Common myeloid progenitor, CD34-positive (primary cell): ENCODE data around the gene MAP4.

Source experiments
- CTCF ChIA-PET: fragments of 350-600 bp; sonication (Branson Sonifier 250); formaldehyde crosslinking; loops from one replicate; lab custom pipeline; 2021; ENCODE audit warnings: antibody characterized with exemption; lab: Charles Lee
- POLR2A ChIA-PET: fragments of 350-600 bp; sonication (Branson Sonifier 250); formaldehyde crosslinking; loops from one replicate; lab custom pipeline; 2021; ENCODE audit warnings: antibody characterized with exemption; lab: Charles Lee
- DNase-seq, 3 donors: peaks; one replicate each; pipeline versions ENCODE4 v3.0.0 to v3.0.0-alpha.2; 2013
- H3K27ac ChIP-seq, 2 experiments: 1 replicate in 1 of 2; 2 replicates in 1 of 2; pipeline ENCODE4 v1.7.0; 2013; ENCODE audit warnings: inconsistent platforms in 2 of 2, low read length in 2 of 2, mild to moderate bottlenecking in 2 of 2, low read depth in 1 of 2, moderate library complexity in 1 of 2; ENCODE audit not compliant: severe bottlenecking in 2 of 2, insufficient read depth in 1 of 2, poor library complexity in 1 of 2
- H3K27me3 ChIP-seq, 5 experiments: replicated peaks in 2 of 5; 1 replicate in 3 of 5; 2 replicates in 2 of 5; pipeline versions ENCODE4 v1.6.1 to v1.7.0; 2013; ENCODE audit warnings: low read length in 4 of 5, mild to moderate bottlenecking in 2 of 5, moderate library complexity in 2 of 5, inconsistent platforms in 1 of 5; ENCODE audit not compliant: insufficient read depth in 5 of 5, control insufficient read depth in 4 of 5
- H3K36me3 ChIP-seq, 4 experiments: 1 replicate in 2 of 4; 2 replicates in 2 of 4; pipeline versions ENCODE4 v1.6.1 to v1.7.0; 2013; ENCODE audit warnings: low read length in 3 of 4, control low read depth in 1 of 4, mild to moderate bottlenecking in 1 of 4; ENCODE audit not compliant: control insufficient read depth in 4 of 4, insufficient read depth in 4 of 4
- H3K4me1 ChIP-seq, 4 experiments: 1 replicate in 3 of 4; 2 replicates in 1 of 4; pipeline versions ENCODE4 v1.6.1 to v1.7.1; 2013; ENCODE audit warnings: low read length in 3 of 4, mild to moderate bottlenecking in 3 of 4, control low read depth in 1 of 4, inconsistent platforms in 1 of 4, moderate library complexity in 1 of 4; ENCODE audit not compliant: control insufficient read depth in 4 of 4, insufficient read depth in 4 of 4; ENCODE audit errors: control extremely low read depth in 1 of 4
- H3K4me3 ChIP-seq, 7 experiments: 1 replicate in 4 of 7; 2 replicates in 3 of 7; pipeline versions ENCODE4 v1.5.1 to v1.7.0; 2013; ENCODE audit warnings: mild to moderate bottlenecking in 7 of 7, low read length in 6 of 7, moderate library complexity in 6 of 7, inconsistent platforms in 2 of 7, low read depth in 2 of 7, control low read depth in 1 of 7; ENCODE audit not compliant: insufficient read depth in 4 of 7, control insufficient read depth in 1 of 7; ENCODE audit errors: extremely low read depth in 1 of 7
- H3K9me3 ChIP-seq, 5 experiments: 1 replicate in 4 of 5; 2 replicates in 1 of 5; pipeline versions ENCODE4 v1.6.1 to v1.7.1; 2013; ENCODE audit warnings: low read length in 4 of 5, mild to moderate bottlenecking in 2 of 5, inconsistent platforms in 1 of 5, low read depth in 1 of 5, moderate library complexity in 1 of 5; ENCODE audit not compliant: control insufficient read depth in 4 of 5, insufficient read depth in 2 of 5; ENCODE audit errors: control extremely low read depth in 1 of 5
- WGBS: methylation state at CpG from one replicate; pipeline ENCODE4 v1.1.5; 2013; ENCODE audit not compliant: insufficient coverage; 5-methylcytosine and 5-hydroxymethylcytosine counted together

The MAP4 gene

GRCh38 chr3:47901280-47901833 lies 114.9 kb downstream of the MAP4 start:
- Histone ChIP-seq H3K36me3 (peaks cover 0 to 14% (median 1%) of the 10 kb centered on the region in 4 experiments), H3K4me1 (no peaks in the 10 kb centered on the region), H3K4me3 (no peak overlapping the region), H3K27me3 (no peaks in the 10 kb centered on the region), H3K27ac (no peak overlapping the region), H3K9me3 (no peaks in the 10 kb centered on the region)
- 98% methylated on average over 7 of the region's 7 CpGs for WGBS
- no peak for DNase-seq
- ChIA-PET POLR2A (no interaction called here), CTCF (interaction anchor here (1.1 kb wide), 1 partner anchor 47 kb away, joined by 3 read pairs; no protein-coding TSS in a partner anchor)

- 100% methylated on average over 1 of the region's 3 CpGs for WGBS
- Histone ChIP-seq H3K27ac (no peak overlapping the region), H3K36me3 (peaks cover 0 to 10% (median 4%) of the 10 kb centered on the region in 4 experiments), H3K4me1 (no peaks in the 10 kb centered on the region), H3K4me3 (no peak overlapping the region), H3K9me3 (no peaks in the 10 kb centered on the region), H3K27me3 (no peaks in the 10 kb centered on the region)
- ChIA-PET CTCF (interaction anchor here (1.0 to 1.2 kb wide), 2 partner anchors 10 to 12 kb away, joined by 3 to 4 read pairs; no protein-coding TSS in a partner anchor), POLR2A (no interaction called here)
- no peak for DNase-seq
Observed at GRCh38 chr3:47899495-47900108, 116.6 kb downstream of the MAP4 start.

- CTCF ChIA-PET = no interaction called here
- Histone ChIP-seq H3K9me3 (no peaks in the 10 kb centered on the region), H3K27me3 (no peaks in the 10 kb centered on the region), H3K4me1 (no peaks in the 10 kb centered on the region), H3K27ac (no peak overlapping the region), H3K4me3 (no peak overlapping the region), H3K36me3 (peaks cover 0 to 9% (median 4%) of the 10 kb centered on the region in 4 experiments)
- no peak for DNase-seq
- 96% methylated on average over 3 of the region's 3 CpGs for WGBS
- POLR2A ChIA-PET = no interaction called here
Observed at GRCh38 chr3:47897954-47898353, 118.3 kb downstream of the MAP4 start.

DNA sequence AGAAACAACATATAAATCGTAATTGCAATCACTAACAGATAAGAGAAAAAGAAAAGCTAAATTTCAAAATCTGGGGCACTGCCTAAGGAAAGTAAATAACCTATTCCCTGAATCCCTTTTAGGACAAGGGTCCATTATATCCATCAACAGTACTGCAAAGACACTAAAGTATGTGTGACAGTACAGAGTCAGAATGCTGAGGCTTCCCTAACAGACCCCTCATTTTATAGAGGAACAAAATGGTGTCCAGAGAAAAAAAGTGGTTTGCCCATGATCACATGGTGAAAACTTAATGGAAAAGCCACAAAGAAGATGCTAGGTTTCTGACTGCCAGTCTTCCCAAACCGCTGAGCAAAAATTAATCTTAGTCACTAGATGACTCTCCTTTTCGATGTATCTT lies 119.5 kb downstream of the MAP4 start:
- POLR2A ChIA-PET = no interaction called here
- WGBS = 94% methylated on average over 3 of the region's 3 CpGs
- CTCF ChIA-PET = no interaction called here

GRCh38 chr3:47895241-47895640 lies 121.0 kb downstream of the MAP4 start:
- Histone ChIP-seq H3K9me3 (no peaks in the 10 kb centered on the region), H3K4me3 (no peak overlapping the region), H3K27ac (no peak overlapping the region), H3K27me3 (no peaks in the 10 kb centered on the region), H3K4me1 (no peaks in the 10 kb centered on the region), H3K36me3 (peaks cover 0 to 21% (median 8%) of the 10 kb centered on the region in 4 experiments)
- 100% methylated on average over 2 of the region's 3 CpGs for WGBS
- DNase-seq = no peak
- ChIA-PET POLR2A (no interaction called here), CTCF (interaction anchor here (0.9 kb wide), 1 partner anchor 256 kb away, joined by 3 read pairs; no protein-coding TSS in a partner anchor)

More for the DNA sequence above, 119.5 kb downstream of the MAP4 start:
- no peaks in the 10 kb centered on the region for H3K4me1 ChIP-seq
- H3K36me3 ChIP-seq = peaks cover 0 to 12% (median 4%) of the 10 kb centered on the region in 4 experiments
- no peak overlapping the region for H3K4me3 ChIP-seq
- H3K27me3 ChIP-seq = no peaks in the 10 kb centered on the region
- H3K9me3 ChIP-seq = no peaks in the 10 kb centered on the region
- no peak for DNase-seq
- H3K27ac ChIP-seq = no peak overlapping the region

GRCh38 chr3:47892286-47893040 lies 123.8 kb downstream of the MAP4 start:
- H3K4me1 ChIP-seq = peaks cover 0 to 6% (median 0%) of the 10 kb centered on the region in 4 experiments
- H3K4me3 ChIP-seq = no peak overlapping the region
- no peaks in the 10 kb centered on the region for H3K27me3 ChIP-seq
- WGBS = 89% methylated on average over 10 of the region's 15 CpGs
- CTCF ChIA-PET = interaction anchor here (1.4 kb wide), 1 partner anchor 97 kb away, joined by 3 read pairs; no protein-coding TSS in a partner anchor
- POLR2A ChIA-PET = interaction anchor here (0.6 kb wide), 1 partner anchor 12 kb away, joined by 3 read pairs; no protein-coding TSS in a partner anchor
- no peak for DNase-seq
- no peak overlapping the region for H3K27ac ChIP-seq
- no peaks in the 10 kb centered on the region for H3K9me3 ChIP-seq
- H3K36me3 ChIP-seq = peaks cover 0 to 17% (median 8%) of the 10 kb centered on the region in 4 experiments
